Small intestine (tissue), 7 donors: ENCODE results near the gene FARS2. TPM values are rescaled to one million over a fixed set of nuclear protein-coding genes. Genes with fewer than 3 reads are reported as not detected.

ENCODE experiments used
- DNase-seq, 2 donors: peaks; one replicate each; pipeline versions ENCODE4 v3.0.0 to v3.0.0-alpha.2; 2013
- FAIRE-seq: peaks from 2 replicates; lab custom pipeline; 2012; peaks lifted over from hg19 to GRCh38; lab: Jason Lieb, UNC
- H3K27ac ChIP-seq, 3 donors: one replicate each; pipeline ENCODE4 v1.5.1; 2013; ENCODE audit warnings: low read length in 2 of 3, mild to moderate bottlenecking in 2 of 3, control low read depth in 1 of 3, inconsistent platforms in 1 of 3, low read depth in 1 of 3, moderate library complexity in 1 of 3
- H3K27me3 ChIP-seq, 3 donors: one replicate each; pipeline ENCODE4 v1.6.1; 2013; ENCODE audit warnings: low read length in 3 of 3, inconsistent platforms in 1 of 3; ENCODE audit not compliant: control insufficient read depth in 3 of 3, insufficient read depth in 3 of 3
- H3K36me3 ChIP-seq, 3 donors: one replicate each; pipeline ENCODE4 v1.6.1; 2013; ENCODE audit warnings: low read length in 3 of 3, inconsistent platforms in 1 of 3, low read depth in 1 of 3, mild to moderate bottlenecking in 1 of 3, moderate library complexity in 1 of 3; ENCODE audit not compliant: control insufficient read depth in 3 of 3, insufficient read depth in 2 of 3
- H3K4me1 ChIP-seq, 3 donors: one replicate each; pipeline ENCODE4 v1.6.1; 2013; ENCODE audit warnings: low read length in 2 of 3, inconsistent platforms in 1 of 3, low read depth in 1 of 3, mild to moderate bottlenecking in 1 of 3, moderate library complexity in 1 of 3; ENCODE audit not compliant: control insufficient read depth in 3 of 3, insufficient read depth in 2 of 3
- H3K4me3 ChIP-seq, 3 donors: one replicate each; pipeline ENCODE4 v1.5.1; 2013; ENCODE audit warnings: low read length in 3 of 3, control low read depth in 1 of 3, inconsistent platforms in 1 of 3, low read depth in 1 of 3, mild to moderate bottlenecking in 1 of 3, moderate library complexity in 1 of 3
- H3K9me3 ChIP-seq, 2 donors: one replicate each; pipeline ENCODE4 v1.6.1; 2013; ENCODE audit warnings: low read depth in 1 of 2, low read length in 1 of 2; ENCODE audit not compliant: control insufficient read depth in 2 of 2, insufficient read depth in 1 of 2
- WGBS, 3 donors: extraction: QIAGEN DNeasy Blood & Tissue Kit; methylation state at CpG; one replicate each; pipeline ENCODE4 v1.1.7; 2013; 5-methylcytosine and 5-hydroxymethylcytosine counted together
- polyA plus RNA-seq, 4 donors: library from polyadenylated mRNA; stranded (reverse) in 3 of 4; unstranded in 1 of 4; fragments of 200-250 nt in 3 of 4; fragments of 120-200 nt in 1 of 4; gene quantifications; one replicate each; pipeline versions ENCODE4 v1.2.1 to v1.2.3, GENCODE V29; 2013
- donor health status: healthy with polysubstance abuse.
- donor health status: control.
- donor health status: control.
- donor health status: Bipolar disorder and iron deficiency.
- donor health status: healthy.

Gene FARS2
- polyA plus RNA-seq, 4 donors, result 6.0 to 16.6 (median 11.8) TPM

GRCh38 chr6:5730585-5731263 is 469.4 kb downstream of the FARS2 start:
- DNase-seq, result no peak
- H3K9me3 ChIP-seq, result no peaks in the 10 kb centered on the region
- no peak overlapping the region for H3K4me3 ChIP-seq
- H3K27ac ChIP-seq, result no peak overlapping the region
- WGBS, 3 donors, result 88 to 95% (median 92%) methylated on average over 8 of the region's 8 CpGs
- H3K4me1 ChIP-seq, result no peaks in the 10 kb centered on the region
- H3K36me3 ChIP-seq, result no peaks in the 10 kb centered on the region
- FAIRE-seq, result no peak
- H3K27me3 ChIP-seq, result no peaks in the 10 kb centered on the region

- no peaks in the 10 kb centered on the region for H3K27me3 ChIP-seq
- FAIRE-seq (no peak), DNase-seq (peak in 1 of 2 donors; percentile 77)
- no peaks in the 10 kb centered on the region for H3K9me3 ChIP-seq
- H3K36me3 ChIP-seq, result no peaks in the 10 kb centered on the region
- WGBS, 3 donors, result 46 to 78% (median 56%) methylated on average over 7 of the region's 7 CpGs
- no peaks in the 10 kb centered on the region for H3K4me1 ChIP-seq
- no peak overlapping the region for H3K27ac ChIP-seq
- H3K4me3 ChIP-seq, result no peak overlapping the region
Measured at GRCh38 chr6:5731435-5731834, 470.1 kb downstream of the FARS2 start.

GRCh38 chr6:5732496-5732895 is 471.2 kb downstream of the FARS2 start:
- 84 to 93% (median 89%) methylated on average over 6 of the region's 6 CpGs for WGBS, 3 donors
- no peaks in the 10 kb centered on the region for H3K27me3 ChIP-seq
- no peak for DNase-seq
- no peaks in the 10 kb centered on the region for H3K36me3 ChIP-seq
- no peak overlapping the region for H3K27ac ChIP-seq
- no peaks in the 10 kb centered on the region for H3K9me3 ChIP-seq
- H3K4me1 ChIP-seq, result no peaks in the 10 kb centered on the region
- no peak overlapping the region for H3K4me3 ChIP-seq
- FAIRE-seq, result no peak

GRCh38 chr6:5736016-5736738 is 474.9 kb downstream of the FARS2 start:
- H3K4me3 ChIP-seq, result no peak overlapping the region
- no peaks in the 10 kb centered on the region for H3K9me3 ChIP-seq
- FAIRE-seq (no peak), DNase-seq (no peak)
- no peaks in the 10 kb centered on the region for H3K27me3 ChIP-seq
- no peak overlapping the region for H3K27ac ChIP-seq
- WGBS, 3 donors, result 78 to 97% (median 88%) methylated on average over 5 of the region's 5 CpGs
- no peaks in the 10 kb centered on the region for H3K36me3 ChIP-seq
- H3K4me1 ChIP-seq, result no peaks in the 10 kb centered on the region

- no peaks in the 10 kb centered on the region for H3K9me3 ChIP-seq
- no peaks in the 10 kb centered on the region for H3K36me3 ChIP-seq
- no peaks in the 10 kb centered on the region for H3K4me1 ChIP-seq
- no peak overlapping the region for H3K4me3 ChIP-seq
- H3K27ac ChIP-seq, result no peak overlapping the region
- 96 to 98% (median 98%) methylated on average over 4 of the region's 4 CpGs for WGBS, 3 donors
- no peak for FAIRE-seq
- DNase-seq, result no peak
- no peaks in the 10 kb centered on the region for H3K27me3 ChIP-seq
Measured at GRCh38 chr6:5737460-5737859, 476.1 kb downstream of the FARS2 start.

- no peaks in the 10 kb centered on the region for H3K27me3 ChIP-seq
- H3K36me3 ChIP-seq, result no peaks in the 10 kb centered on the region
- H3K9me3 ChIP-seq, result no peaks in the 10 kb centered on the region
- WGBS, 3 donors, result 88 to 93% (median 88%) methylated on average over 1 of the region's 1 CpG
- H3K27ac ChIP-seq, result no peak overlapping the region
- no peaks in the 10 kb centered on the region for H3K4me1 ChIP-seq
- no peak for FAIRE-seq
- H3K4me3 ChIP-seq, result no peak overlapping the region
- no peak for DNase-seq
Measured at GRCh38 chr6:5738211-5738610, 476.9 kb downstream of the FARS2 start.

GRCh38 chr6:5744497-5744896 is 483.2 kb downstream of the FARS2 start:
- no peak for FAIRE-seq
- 79 to 84% (median 81%) methylated on average over 5 of the region's 5 CpGs for WGBS, 3 donors

GRCh38 chr6:5745081-5745480 is 483.8 kb downstream of the FARS2 start:
- 94 to 99% (median 98%) methylated on average over 2 of the region's 2 CpGs for WGBS, 3 donors
- Histone ChIP-seq H3K27ac (no peak overlapping the region), H3K27me3 (no peaks in the 10 kb centered on the region), H3K9me3 (no peaks in the 10 kb centered on the region), H3K4me3 (no peak overlapping the region), H3K4me1 (no peaks in the 10 kb centered on the region), H3K36me3 (no peaks in the 10 kb centered on the region)
- no peak for DNase-seq
- FAIRE-seq, result no peak

More at GRCh38 chr6:5744497-5744896, 483.2 kb downstream of the FARS2 start:
- Histone ChIP-seq H3K4me3 (no peak overlapping the region), H3K27ac (no peak overlapping the region), H3K27me3 (no peaks in the 10 kb centered on the region), H3K4me1 (no peaks in the 10 kb centered on the region), H3K36me3 (no peaks in the 10 kb centered on the region), H3K9me3 (no peaks in the 10 kb centered on the region)
- DNase-seq, result peak in 1 of 2 donors; percentile 15
